ENCODE results near the gene XRRA1.

XRRA1 gene

DNA sequence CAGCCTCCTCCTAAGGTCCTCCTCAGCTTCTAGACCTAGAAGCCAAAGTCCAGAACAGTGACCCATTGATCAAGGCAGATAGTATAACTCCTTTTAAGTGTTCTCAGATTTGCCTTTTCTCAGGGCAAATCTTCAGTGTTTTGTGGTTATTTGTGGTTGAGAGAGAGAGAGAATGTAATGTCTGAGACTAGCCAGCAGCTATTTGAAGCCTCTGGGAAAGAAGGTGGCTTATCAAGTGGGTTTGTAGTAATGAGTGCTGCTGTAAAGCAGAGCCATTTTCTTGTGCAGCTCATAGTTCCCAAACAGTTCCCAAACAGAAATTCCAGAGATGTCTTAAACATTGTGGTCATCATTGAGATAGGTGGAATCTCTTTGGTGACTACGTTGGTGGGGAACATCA, 110.7 kb downstream of the XRRA1 start:
- no peaks in the 10 kb centered on the region for H3K9me3 ChIP-seq (ENCODE audit: control insufficient read depth, insufficient read depth, low read depth, low read length)
- ChIA-PET CTCF (interaction anchor here (0.7 kb wide), 1 partner anchor 1314 kb away, joined by 3 read pairs; no protein-coding TSS in a partner anchor), POLR2A (no interaction called here)
- no peak overlapping the region for H3K4me3 ChIP-seq (ENCODE audit: low read depth, low read length)
- no peak overlapping the region for H3K27ac ChIP-seq (ENCODE audit: extremely low read depth, low read depth, low read length)
- no peaks in the 10 kb centered on the region for H3K4me1 ChIP-seq (ENCODE audit: control insufficient read depth, insufficient read depth, low read length)
- TF ChIP-seq ZNF221 (tag by site-specific recombination; IDR thresholded peaks at IDR 0.05; ENCODE audit: borderline replicate concordance): no peak
- TF ChIP-seq, protein P1, sequence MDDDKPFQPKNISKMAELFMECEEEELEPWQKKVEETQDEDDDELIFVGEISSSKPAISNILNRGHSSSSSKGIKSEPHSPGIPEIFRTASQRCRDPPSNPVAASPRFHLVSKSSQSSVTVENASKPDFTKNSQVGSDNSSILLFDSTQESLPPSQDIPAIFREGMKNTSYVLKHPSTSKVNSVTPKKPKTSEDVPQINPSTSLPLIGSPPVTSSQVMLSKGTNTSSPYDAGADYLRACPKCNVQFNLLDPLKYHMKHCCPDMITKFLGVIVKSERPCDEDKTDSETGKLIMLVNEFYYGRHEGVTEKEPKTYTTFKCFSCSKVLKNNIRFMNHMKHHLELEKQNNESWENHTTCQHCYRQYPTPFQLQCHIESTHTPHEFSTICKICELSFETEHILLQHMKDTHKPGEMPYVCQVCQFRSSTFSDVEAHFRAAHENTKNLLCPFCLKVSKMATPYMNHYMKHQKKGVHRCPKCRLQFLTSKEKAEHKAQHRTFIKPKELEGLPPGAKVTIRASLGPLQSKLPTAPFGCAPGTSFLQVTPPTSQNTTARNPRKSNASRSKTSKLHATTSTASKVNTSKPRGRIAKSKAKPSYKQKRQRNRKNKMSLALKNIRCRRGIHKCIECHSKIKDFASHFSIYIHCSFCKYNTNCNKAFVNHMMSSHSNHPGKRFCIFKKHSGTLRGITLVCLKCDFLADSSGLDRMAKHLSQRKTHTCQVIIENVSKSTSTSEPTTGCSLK (tag by site-specific recombination; IDR thresholded peaks at IDR 0.05): no peak
- no peak for TF ChIP-seq KLF1 (tag by site-specific recombination; IDR thresholded peaks at IDR 0.05)
- TF ChIP-seq ZNF24 (tag by site-specific recombination; IDR thresholded peaks at IDR 0.05): no peak
- no peak for TF ChIP-seq OVOL3 (tag by site-specific recombination; IDR thresholded peaks at IDR 0.05)
- TF ChIP-seq ZNF391 (tag by site-specific recombination; IDR thresholded peaks at IDR 0.05; ENCODE audit: borderline replicate concordance, low read depth): no peak
- TF ChIP-seq, protein P2, sequence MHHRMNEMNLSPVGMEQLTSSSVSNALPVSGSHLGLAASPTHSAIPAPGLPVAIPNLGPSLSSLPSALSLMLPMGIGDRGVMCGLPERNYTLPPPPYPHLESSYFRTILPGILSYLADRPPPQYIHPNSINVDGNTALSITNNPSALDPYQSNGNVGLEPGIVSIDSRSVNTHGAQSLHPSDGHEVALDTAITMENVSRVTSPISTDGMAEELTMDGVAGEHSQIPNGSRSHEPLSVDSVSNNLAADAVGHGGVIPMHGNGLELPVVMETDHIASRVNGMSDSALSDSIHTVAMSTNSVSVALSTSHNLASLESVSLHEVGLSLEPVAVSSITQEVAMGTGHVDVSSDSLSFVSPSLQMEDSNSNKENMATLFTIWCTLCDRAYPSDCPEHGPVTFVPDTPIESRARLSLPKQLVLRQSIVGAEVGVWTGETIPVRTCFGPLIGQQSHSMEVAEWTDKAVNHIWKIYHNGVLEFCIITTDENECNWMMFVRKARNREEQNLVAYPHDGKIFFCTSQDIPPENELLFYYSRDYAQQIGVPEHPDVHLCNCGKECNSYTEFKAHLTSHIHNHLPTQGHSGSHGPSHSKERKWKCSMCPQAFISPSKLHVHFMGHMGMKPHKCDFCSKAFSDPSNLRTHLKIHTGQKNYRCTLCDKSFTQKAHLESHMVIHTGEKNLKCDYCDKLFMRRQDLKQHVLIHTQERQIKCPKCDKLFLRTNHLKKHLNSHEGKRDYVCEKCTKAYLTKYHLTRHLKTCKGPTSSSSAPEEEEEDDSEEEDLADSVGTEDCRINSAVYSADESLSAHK (tag by site-specific recombination; IDR thresholded peaks at IDR 0.05): no peak
- TF ChIP-seq, protein P3, sequence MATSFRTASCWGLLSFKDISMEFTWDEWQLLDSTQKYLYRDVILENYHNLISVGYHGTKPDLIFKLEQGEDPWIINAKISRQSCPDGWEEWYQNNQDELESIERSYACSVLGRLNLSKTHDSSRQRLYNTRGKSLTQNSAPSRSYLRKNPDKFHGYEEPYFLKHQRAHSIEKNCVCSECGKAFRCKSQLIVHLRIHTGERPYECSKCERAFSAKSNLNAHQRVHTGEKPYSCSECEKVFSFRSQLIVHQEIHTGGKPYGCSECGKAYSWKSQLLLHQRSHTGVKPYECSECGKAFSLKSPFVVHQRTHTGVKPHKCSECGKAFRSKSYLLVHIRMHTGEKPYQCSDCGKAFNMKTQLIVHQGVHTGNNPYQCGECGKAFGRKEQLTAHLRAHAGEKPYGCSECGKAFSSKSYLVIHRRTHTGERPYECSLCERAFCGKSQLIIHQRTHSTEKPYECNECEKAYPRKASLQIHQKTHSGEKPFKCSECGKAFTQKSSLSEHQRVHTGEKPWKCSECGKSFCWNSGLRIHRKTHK (tag by site-specific recombination; IDR thresholded peaks at IDR 0.05): no peak
- TF ChIP-seq KLF9 (tag by site-specific recombination; IDR thresholded peaks at IDR 0.05; ENCODE audit: low read depth): no peak
- TF ChIP-seq ZNF239 (tag by site-specific recombination; IDR thresholded peaks at IDR 0.05): no peak
- peaks cover 0 to 83% of the 10 kb centered on the region in 2 experiments; a peak in 1 of 3 replicates for H3K36me3 ChIP-seq (ENCODE audit: control insufficient read depth in 2 of 2, insufficient read depth in 1 of 2, low read length in 2 of 2)

DNA sequence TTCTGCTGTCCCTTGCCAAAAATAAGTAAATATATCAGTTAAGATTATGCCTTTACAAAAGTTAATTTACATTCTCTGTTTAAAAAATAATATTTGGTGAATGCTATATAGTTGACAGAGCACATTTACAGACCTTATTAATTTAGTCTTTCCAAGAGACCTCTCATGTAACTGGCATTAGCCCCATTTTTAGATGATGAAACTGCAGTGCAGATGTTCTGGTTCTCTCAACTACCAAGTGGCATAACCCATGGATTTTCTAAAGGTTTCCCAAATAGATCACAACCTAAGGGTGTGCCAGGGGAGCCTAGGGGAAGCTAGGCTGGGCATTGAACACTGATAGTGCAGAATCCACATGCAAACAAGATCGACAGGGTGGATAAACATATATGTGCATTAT, 111.7 kb downstream of the XRRA1 start:
- no peak overlapping the region for H3K4me3 ChIP-seq (ENCODE audit: low read depth, low read length)
- peaks cover 0 to 78% of the 10 kb centered on the region in 2 experiments; a peak in 1 of 3 replicates for H3K36me3 ChIP-seq (ENCODE audit: control insufficient read depth in 2 of 2, insufficient read depth in 1 of 2, low read length in 2 of 2)
- ChIA-PET POLR2A (no interaction called here), CTCF (no interaction called here)
- no peak overlapping the region for H3K27ac ChIP-seq (ENCODE audit: extremely low read depth, low read depth, low read length)
- no peaks in the 10 kb centered on the region for H3K4me1 ChIP-seq (ENCODE audit: control insufficient read depth, insufficient read depth, low read length)
- H3K9me3 ChIP-seq (ENCODE audit: control insufficient read depth, insufficient read depth, low read depth, low read length): no peaks in the 10 kb centered on the region
- TF ChIP-seq ZNF423 (tag by site-specific recombination; IDR thresholded peaks at IDR 0.05): no peak
- TF ChIP-seq, protein P4, sequence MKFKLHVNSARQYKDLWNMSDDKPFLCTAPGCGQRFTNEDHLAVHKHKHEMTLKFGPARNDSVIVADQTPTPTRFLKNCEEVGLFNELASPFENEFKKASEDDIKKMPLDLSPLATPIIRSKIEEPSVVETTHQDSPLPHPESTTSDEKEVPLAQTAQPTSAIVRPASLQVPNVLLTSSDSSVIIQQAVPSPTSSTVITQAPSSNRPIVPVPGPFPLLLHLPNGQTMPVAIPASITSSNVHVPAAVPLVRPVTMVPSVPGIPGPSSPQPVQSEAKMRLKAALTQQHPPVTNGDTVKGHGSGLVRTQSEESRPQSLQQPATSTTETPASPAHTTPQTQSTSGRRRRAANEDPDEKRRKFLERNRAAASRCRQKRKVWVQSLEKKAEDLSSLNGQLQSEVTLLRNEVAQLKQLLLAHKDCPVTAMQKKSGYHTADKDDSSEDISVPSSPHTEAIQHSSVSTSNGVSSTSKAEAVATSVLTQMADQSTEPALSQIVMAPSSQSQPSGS (tag by site-specific recombination; IDR thresholded peaks at IDR 0.05; ENCODE audit: low read depth): no peak
- TF ChIP-seq, protein P5, sequence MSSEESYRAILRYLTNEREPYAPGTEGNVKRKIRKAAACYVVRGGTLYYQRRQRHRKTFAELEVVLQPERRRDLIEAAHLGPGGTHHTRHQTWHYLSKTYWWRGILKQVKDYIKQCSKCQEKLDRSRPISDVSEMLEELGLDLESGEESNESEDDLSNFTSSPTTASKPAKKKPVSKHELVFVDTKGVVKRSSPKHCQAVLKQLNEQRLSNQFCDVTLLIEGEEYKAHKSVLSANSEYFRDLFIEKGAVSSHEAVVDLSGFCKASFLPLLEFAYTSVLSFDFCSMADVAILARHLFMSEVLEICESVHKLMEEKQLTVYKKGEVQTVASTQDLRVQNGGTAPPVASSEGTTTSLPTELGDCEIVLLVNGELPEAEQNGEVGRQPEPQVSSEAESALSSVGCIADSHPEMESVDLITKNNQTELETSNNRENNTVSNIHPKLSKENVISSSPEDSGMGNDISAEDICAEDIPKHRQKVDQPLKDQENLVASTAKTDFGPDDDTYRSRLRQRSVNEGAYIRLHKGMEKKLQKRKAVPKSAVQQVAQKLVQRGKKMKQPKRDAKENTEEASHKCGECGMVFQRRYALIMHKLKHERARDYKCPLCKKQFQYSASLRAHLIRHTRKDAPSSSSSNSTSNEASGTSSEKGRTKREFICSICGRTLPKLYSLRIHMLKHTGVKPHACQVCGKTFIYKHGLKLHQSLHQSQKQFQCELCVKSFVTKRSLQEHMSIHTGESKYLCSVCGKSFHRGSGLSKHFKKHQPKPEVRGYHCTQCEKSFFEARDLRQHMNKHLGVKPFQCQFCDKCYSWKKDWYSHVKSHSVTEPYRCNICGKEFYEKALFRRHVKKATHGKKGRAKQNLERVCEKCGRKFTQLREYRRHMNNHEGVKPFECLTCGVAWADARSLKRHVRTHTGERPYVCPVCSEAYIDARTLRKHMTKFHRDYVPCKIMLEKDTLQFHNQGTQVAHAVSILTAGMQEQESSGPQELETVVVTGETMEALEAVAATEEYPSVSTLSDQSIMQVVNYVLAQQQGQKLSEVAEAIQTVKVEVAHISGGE (tag by site-specific recombination; conservative IDR thresholded peaks at IDR 0.05; ENCODE audit: low read depth): no peak
- no peak for TF ChIP-seq ZNF529 (tag by site-specific recombination; IDR thresholded peaks at IDR 0.05; ENCODE audit: insufficient replicate concordance)
- TF ChIP-seq, protein P6, sequence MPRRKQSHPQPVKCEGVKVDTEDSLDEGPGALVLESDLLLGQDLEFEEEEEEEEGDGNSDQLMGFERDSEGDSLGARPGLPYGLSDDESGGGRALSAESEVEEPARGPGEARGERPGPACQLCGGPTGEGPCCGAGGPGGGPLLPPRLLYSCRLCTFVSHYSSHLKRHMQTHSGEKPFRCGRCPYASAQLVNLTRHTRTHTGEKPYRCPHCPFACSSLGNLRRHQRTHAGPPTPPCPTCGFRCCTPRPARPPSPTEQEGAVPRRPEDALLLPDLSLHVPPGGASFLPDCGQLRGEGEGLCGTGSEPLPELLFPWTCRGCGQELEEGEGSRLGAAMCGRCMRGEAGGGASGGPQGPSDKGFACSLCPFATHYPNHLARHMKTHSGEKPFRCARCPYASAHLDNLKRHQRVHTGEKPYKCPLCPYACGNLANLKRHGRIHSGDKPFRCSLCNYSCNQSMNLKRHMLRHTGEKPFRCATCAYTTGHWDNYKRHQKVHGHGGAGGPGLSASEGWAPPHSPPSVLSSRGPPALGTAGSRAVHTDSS (tag by site-specific recombination; IDR thresholded peaks at IDR 0.05): no peak
- no peak for TF ChIP-seq ZNF274 (IDR thresholded peaks at IDR 0.05; ENCODE audit: low read length)
- no peak for TF ChIP-seq ZNF274 (tag by site-specific recombination; IDR thresholded peaks at IDR 0.05; ENCODE audit: borderline replicate concordance)

Data from HEK293 (cell line).